ENCODE results near the gene RALGPS2. TPM values are rescaled to one million over a fixed set of nuclear protein-coding genes. Genes with fewer than 3 reads are reported as not detected.

RALGPS2 gene
- total RNA-seq, 1 experiment from 2014 or later, result 21.4 TPM

Other genes starting within 250 kb of the RALGPS2 start
- gene CLEC20A, start 228.3 kb upstream of the RALGPS2 start, total RNA-seq (2014; rRNA removed; shearing (Covaris generic)), result not detected in 2 replicates
- gene TEX35, start 212.1 kb upstream of the RALGPS2 start, total RNA-seq (2014; rRNA removed; shearing (Covaris generic)), result not detected in 2 replicates
- gene ANGPTL1, start 145.8 kb downstream of the RALGPS2 start, total RNA-seq (2014; rRNA removed; shearing (Covaris generic)), result 0.13 TPM in 1 of 2 replicates, not detected in the other